ENCODE data around the gene RNF14. TPM values are rescaled to one million over a fixed set of nuclear protein-coding genes. Genes with fewer than 3 reads are reported as not detected.
"Not testable (repeated sequence)": the region's sequence is repeated elsewhere in the genome, so short reads cannot be mapped to it uniquely, and the experiment has no call there.

Gene RNF14
- 62.7 TPM for total RNA-seq

GRCh38 chr5:141968914-141969608 lies at the start of gene RNF14:
TSS of gene RNF14 (plus strand) at chr5:141969105. CDS start at chr5:141973589, 4,484 bp downstream.
- peak; percentile 94 for DNase-seq (ENCODE audit: low spot score)

- no peak for DNase-seq (ENCODE audit: low spot score)
Measured at GRCh38 chr5:141919218-141920119, 49.4 kb upstream of the RNF14 start.

GRCh38 chr5:141920771-141921170 lies 48.1 kb upstream of the RNF14 start:
- DNase-seq (ENCODE audit: low spot score): no peak

- DNase-seq (ENCODE audit: low spot score): not testable (repeated sequence)
Measured at GRCh38 chr5:141922827-141923447, 46.0 kb upstream of the RNF14 start.

GRCh38 chr5:141923448-141924313 lies 45.2 kb upstream of the RNF14 start, which contains the start of gene DELE1:
TSS of gene DELE1 (plus strand) at chr5:141923871. CDS start at chr5:141923942, 71 bp downstream.
- DNase-seq (ENCODE audit: low spot score): peak; percentile 93

- DNase-seq (ENCODE audit: low spot score): no peak
Measured at GRCh38 chr5:141926434-141926833, 42.5 kb upstream of the RNF14 start.

- DNase-seq (ENCODE audit: low spot score): no peak
Measured at GRCh38 chr5:141928051-141928450, 40.9 kb upstream of the RNF14 start.

- DNase-seq (ENCODE audit: low spot score): no peak
Measured at GRCh38 chr5:141929398-141930058, 39.4 kb upstream of the RNF14 start.

GRCh38 chr5:141931694-141932093 lies 37.2 kb upstream of the RNF14 start:
- no peak for DNase-seq (ENCODE audit: low spot score)

- DNase-seq (ENCODE audit: low spot score): no peak
Measured at GRCh38 chr5:141933151-141933550, 35.8 kb upstream of the RNF14 start.

GRCh38 chr5:141934099-141934844 lies 34.6 kb upstream of the RNF14 start:
- no peak for DNase-seq (ENCODE audit: low spot score)

- no peak for DNase-seq (ENCODE audit: low spot score)
Measured at GRCh38 chr5:141935538-141935937, 33.4 kb upstream of the RNF14 start.

GRCh38 chr5:141940695-141941271 lies 28.1 kb upstream of the RNF14 start:
- no peak for DNase-seq (ENCODE audit: low spot score)

GRCh38 chr5:141941307-141941706 lies 27.6 kb upstream of the RNF14 start:
- DNase-seq (ENCODE audit: low spot score): no peak

- DNase-seq (ENCODE audit: low spot score): no peak
Measured at GRCh38 chr5:141941779-141942178, 27.1 kb upstream of the RNF14 start.

GRCh38 chr5:141942185-141942857 lies 26.6 kb upstream of the RNF14 start:
- no peak for DNase-seq (ENCODE audit: low spot score)

GRCh38 chr5:141944076-141944475 lies 24.8 kb upstream of the RNF14 start:
- no peak for DNase-seq (ENCODE audit: low spot score)

- no peak for DNase-seq (ENCODE audit: low spot score)
Measured at GRCh38 chr5:141945511-141946051, 23.3 kb upstream of the RNF14 start.

GRCh38 chr5:141947316-141947715 lies 21.6 kb upstream of the RNF14 start:
- DNase-seq (ENCODE audit: low spot score): no peak
